Suppressor macrophage (primary cell): ENCODE data around the gene FECH.

Source experiments
- DNase-seq, 4 experiments: peaks; one replicate each; pipeline ENCODE4 v3.0.0-alpha.2; 2020 to 2022

FECH gene

GRCh38 chr18:57581301-57581934 lies 5.1 kb downstream of the FECH start:
- peak; percentile 76 to 90 (median 88) for DNase-seq

GRCh38 chr18:57579934-57580333 lies 6.6 kb downstream of the FECH start:
- no peak for DNase-seq

DNA sequence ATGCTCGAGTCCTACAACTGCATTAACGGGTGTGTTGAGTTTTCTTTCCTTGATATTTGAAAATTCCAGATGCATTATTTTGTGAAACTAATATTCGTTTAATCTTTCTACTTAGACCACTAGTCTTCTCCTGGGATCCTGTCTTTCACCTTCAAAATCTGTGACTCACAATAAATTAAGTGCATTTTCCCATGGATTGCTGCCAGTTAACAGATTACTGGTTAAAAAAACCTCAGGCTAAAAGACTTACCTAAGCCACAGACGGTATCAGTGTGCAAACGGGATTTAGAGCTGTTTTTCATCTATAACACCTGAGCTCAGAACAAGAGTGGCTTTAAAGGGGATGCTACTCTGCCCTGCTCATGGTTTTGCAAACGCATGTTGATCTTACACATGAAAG lies 10.2 kb downstream of the FECH start:
- DNase-seq: no peak

DNA sequence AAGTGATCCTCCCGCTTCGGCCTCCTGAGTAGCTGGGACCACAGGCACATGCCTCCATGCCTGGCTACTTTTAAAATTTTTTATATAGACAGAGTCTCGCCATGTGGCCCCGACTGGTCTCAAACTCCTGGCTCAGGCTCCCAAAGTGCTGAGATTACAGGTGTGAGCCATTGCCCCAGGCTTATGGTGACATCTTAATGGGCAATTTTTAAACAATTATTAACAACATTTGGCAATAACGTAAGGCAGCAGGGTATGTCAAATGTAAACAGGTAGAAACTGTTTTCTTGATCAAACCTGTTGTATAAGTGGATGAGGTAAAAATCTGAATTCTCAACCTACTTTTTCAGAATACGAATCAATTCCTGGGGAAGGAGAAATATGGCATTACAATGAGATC lies 11.0 kb downstream of the FECH start:
- no peak for DNase-seq

- no peak for DNase-seq
Observed at GRCh38 chr18:57574866-57575265, 11.6 kb downstream of the FECH start.

DNA sequence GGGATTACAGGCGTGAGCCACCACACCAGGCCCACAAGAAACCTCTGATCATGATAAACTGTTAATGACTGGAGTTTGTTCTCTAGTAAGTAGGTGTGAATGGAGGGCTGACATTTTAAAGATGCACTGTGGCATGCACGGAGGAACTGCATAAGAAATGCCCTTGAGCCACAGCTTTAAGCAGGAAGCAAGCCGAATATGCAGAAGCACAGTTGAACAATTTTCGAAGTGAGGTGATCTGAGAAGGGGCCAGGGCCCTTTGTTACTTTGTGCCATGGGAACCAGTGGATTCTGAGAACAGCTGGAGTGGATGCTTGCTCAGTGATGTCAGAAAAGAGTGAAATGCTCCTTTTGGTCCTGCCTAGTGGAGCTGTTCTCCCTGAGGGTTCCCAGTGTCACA lies 16.3 kb downstream of the FECH start:
- no peak for DNase-seq

- peak in 2 of 4 experiments; percentile 22 to 52 for DNase-seq
Observed at GRCh38 chr18:57569133-57569532, 17.4 kb downstream of the FECH start.

DNA sequence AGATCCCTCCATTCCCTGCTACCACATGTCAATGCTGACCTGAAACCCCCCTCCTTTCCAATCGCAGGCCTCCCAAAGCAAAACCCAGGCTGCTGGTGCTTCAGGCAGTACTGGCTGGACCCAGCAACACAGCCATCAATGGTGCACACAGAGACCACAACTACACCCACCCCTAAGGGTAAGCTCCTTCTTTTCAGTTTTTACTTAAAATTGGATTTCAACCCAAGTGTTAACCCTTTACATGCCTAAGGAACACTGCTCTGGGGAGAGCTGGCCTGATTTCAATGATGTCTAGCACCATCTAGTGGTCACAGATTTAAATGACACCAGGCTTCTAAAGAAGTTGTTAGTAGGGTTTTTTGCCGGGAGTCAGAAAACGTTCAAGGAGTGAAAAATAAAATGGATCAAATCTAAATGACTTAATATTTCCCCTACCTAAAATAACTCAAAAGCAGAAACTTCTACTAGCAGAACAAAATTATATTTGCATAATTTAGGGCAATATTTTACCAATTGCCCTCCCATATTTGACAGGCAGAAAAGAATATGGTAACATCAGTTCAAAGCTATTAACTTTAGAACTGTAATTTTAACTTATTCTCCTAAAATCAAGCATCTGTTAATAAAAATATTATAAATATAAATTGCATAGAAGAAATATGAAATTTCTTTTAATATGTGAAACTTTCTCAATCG lies 24.6 kb downstream of the FECH start:
- peak; percentile 57 to 81 (median 66) for DNase-seq

DNA sequence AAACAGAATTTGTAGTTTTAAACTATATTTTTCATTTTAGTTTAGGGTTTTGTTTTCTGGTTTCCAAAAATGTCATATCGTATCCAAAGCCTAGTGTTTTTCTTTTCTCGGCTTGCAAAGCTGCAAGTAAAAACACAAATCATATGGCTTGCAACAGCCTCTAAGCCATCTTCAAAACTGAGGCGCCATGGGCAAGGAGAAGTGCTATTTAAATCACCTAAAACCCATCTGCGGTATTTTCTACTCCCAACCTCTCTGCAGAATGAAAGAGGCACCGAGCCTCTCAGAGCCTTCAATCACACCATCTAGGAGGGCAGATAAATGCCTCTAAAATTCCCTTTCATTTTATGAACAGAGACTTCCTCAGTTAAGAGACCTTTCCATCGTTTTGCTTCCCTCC lies 25.2 kb downstream of the FECH start:
- no peak for DNase-seq

GRCh38 chr18:57559314-57559713 lies 27.2 kb downstream of the FECH start:
- no peak for DNase-seq

GRCh38 chr18:57555134-57555533 lies 31.4 kb downstream of the FECH start:
- DNase-seq: peak; percentile 23 to 65 (median 39)

GRCh38 chr18:57550510-57550909 lies 36.0 kb downstream of the FECH start:
- DNase-seq: no peak

- DNase-seq: peak; percentile 15 to 54 (median 35)
Observed at GRCh38 chr18:57547260-57547659, 39.2 kb downstream of the FECH start.

GRCh38 chr18:57544936-57545660 lies 41.4 kb downstream of the FECH start:
- peak; percentile 48 to 81 (median 67) for DNase-seq

DNA sequence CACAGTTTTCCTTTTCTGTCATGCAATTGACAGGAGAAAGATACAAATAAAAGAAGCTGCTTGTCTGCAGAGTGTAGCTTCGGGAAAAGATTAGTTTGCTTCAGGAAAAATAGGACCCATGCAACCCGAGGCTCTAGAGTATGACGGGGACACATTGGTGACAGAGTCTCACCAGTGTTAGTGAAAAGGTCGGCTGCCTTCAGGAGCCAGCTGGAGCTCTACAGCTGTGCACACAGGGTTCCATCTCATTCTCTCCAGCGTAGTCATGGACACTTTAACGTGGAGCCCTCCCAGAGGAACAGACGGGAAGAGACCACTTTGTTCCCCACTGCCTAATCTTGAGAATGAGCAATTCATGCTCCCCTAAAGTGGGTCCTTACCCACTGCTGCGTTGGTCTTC lies 42.9 kb downstream of the FECH start:
- no peak for DNase-seq

DNA sequence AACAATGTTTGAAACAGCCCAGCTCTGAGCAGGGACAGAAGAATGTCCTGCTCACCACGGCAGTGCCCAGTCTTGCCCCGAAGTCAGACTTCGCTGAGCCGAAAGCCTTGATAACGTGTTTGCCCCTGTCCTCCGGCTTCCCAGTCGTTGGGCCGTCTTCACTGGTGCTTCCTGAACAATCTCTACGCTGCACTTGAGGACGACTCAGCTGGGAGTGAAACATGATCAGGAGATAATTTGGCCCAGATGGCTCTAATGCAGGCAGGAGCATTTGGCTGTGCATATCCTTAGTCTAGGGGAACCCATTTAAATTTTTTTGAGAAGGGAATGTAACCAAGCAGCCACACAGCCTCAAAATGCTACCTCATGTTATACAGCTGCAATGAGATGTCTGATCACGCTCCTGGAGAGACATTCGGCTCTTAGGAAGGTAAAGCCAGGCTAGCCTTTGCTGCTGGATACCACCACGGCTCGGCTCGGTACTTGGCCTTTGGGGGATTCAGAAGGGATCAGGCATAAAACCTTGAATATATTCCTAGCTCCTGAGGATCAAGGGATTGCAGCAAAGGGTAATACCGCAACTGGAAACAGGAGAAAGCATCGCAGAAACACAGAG lies 43.6 kb downstream of the FECH start:
- no peak for DNase-seq

GRCh38 chr18:57542126-57542525 lies 44.4 kb downstream of the FECH start:
- no peak for DNase-seq

GRCh38 chr18:57539702-57540101 lies 46.8 kb downstream of the FECH start:
- DNase-seq: no peak

- DNase-seq: no peak
Observed at GRCh38 chr18:57538614-57539013, 47.9 kb downstream of the FECH start.

DNA sequence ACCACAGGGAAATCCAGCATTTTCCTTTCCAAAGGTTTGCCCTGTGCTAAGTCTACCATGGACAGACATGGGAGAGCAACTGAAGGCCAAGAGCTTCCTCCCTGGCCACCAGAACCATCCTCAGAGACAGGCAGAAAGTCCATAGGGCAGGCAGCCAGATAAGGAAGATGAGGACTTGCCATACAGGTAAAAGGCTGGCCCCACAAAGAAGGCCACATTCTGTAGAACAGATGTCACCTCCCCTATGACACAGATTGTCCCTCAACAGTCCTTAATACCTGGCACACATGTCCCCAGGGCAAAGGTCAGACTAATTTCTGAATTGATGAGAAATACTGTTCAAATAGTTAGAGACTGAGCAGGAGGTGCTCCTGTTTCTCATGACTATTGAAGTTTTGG lies 52.0 kb downstream of the FECH start:
- DNase-seq: no peak

- no peak for DNase-seq
Observed at GRCh38 chr18:57533868-57534510, 52.5 kb downstream of the FECH start.

DNA sequence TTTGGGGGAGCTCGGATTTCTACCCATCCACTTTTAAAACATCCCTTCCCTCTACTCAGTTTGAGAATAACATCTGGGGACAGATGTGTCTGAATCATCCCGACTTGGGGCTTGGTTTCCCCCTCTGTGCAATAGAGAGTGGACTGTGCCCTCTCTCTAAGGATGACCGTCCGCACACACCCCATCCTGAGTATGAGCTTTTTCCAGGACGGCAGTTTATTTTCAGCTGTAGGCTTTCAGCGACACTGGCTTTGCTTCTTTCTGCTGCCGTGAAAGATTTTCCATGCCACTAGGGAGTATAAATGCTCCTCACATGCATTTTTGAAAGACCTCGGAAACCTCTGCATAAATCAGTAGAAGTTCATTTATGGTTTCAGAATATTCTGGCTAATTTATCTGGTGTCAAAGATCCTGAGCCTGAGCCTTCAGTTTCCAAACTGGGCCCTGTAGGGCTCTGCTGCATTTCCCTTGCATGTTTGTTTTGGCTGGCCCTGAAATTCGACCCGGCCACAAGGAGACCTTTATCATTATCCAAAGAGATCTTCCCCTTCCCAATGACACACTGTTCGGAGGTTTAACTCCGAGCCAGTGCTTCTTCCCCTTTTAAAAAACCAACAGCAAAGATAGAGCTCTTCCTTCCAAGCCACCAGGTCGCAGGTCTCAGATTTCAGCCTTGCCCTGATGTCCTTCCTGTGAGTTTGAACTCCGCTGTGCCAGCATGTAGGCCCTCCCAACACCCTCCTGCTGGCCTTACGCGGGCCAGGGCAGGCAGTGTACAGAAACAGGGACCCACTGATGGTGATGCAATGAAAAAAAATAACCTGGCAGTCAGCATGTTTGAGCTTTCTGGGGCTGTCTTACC lies 53.3 kb downstream of the FECH start:
- peak in 2 of 4 experiments; percentile 5 to 7 for DNase-seq
